ENCODE results near the gene CACNG5. TPM values are rescaled to one million over a fixed set of nuclear protein-coding genes. Genes with fewer than 3 reads are reported as not detected.

CACNG5 gene
- total and polyA plus RNA-seq, 4 donors = not detected

DNA sequence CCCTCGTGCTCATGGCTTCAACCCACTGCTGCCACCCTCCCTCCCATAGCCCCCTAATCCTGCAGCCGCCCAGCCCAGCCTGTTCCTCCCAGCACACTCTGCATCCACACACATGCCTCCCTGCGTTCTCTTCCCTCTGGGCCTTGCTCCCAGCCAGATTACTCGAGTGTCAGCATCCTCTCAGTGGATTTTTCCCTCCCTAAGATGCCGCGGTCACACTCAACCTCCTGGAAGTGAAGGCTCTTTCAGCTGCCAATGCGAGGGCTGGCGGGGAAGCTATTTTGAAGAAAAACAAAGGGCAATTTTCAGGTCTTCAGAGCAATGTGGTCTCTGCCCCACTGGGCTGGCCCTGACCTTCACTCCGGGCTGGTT lies 23.2 kb upstream of the CACNG5 start:
- Histone ChIP-seq H3K4me3 (ENCODE audit: low read depth in 1 of 3, low read length in 3 of 3) (no peak overlapping the region), H3K27ac (ENCODE audit: low read depth in 1 of 2, low read length in 2 of 2) (no peak overlapping the region), H3K27me3 (ENCODE audit: control insufficient read depth in 4 of 4, insufficient read depth in 4 of 4, low read length in 3 of 4) (no peaks in the 10 kb centered on the region), H3K4me1 (ENCODE audit: control insufficient read depth in 4 of 4, insufficient read depth in 4 of 4, low read length in 3 of 4) (no peaks in the 10 kb centered on the region), H3K36me3 (ENCODE audit: control insufficient read depth in 4 of 4, insufficient read depth in 3 of 4, low read depth in 1 of 4, low read length in 3 of 4) (no peaks in the 10 kb centered on the region), H3K9me3 (ENCODE audit: control insufficient read depth in 4 of 4, low read length in 3 of 4) (no peaks in the 10 kb centered on the region), H3K9ac (ENCODE audit: low read depth in 1 of 2, low read length in 2 of 2) (no peak overlapping the region)
- TF ChIP-seq, protein P1, sequence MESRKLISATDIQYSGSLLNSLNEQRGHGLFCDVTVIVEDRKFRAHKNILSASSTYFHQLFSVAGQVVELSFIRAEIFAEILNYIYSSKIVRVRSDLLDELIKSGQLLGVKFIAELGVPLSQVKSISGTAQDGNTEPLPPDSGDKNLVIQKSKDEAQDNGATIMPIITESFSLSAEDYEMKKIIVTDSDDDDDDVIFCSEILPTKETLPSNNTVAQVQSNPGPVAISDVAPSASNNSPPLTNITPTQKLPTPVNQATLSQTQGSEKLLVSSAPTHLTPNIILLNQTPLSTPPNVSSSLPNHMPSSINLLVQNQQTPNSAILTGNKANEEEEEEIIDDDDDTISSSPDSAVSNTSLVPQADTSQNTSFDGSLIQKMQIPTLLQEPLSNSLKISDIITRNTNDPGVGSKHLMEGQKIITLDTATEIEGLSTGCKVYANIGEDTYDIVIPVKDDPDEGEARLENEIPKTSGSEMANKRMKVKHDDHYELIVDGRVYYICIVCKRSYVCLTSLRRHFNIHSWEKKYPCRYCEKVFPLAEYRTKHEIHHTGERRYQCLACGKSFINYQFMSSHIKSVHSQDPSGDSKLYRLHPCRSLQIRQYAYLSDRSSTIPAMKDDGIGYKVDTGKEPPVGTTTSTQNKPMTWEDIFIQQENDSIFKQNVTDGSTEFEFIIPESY (IDR thresholded peaks at IDR 0.05) = no peak
- no peak for TF ChIP-seq GABPA (IDR thresholded peaks at IDR 0.05 in 1 of 2, conservative IDR thresholded peaks at IDR 0.05 in 1 of 2)
- TF ChIP-seq HNF4G (IDR thresholded peaks at IDR 0.05) = no peak
- TF ChIP-seq NR2F2 (IDR thresholded peaks at IDR 0.05) = no peak
- no peak for TF ChIP-seq TAF1 (conservative IDR thresholded peaks at IDR 0.05)
- TF ChIP-seq, protein P2, sequence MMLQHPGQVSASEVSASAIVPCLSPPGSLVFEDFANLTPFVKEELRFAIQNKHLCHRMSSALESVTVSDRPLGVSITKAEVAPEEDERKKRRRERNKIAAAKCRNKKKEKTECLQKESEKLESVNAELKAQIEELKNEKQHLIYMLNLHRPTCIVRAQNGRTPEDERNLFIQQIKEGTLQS (IDR thresholded peaks at IDR 0.05) = no peak
- TF ChIP-seq, protein P3, sequence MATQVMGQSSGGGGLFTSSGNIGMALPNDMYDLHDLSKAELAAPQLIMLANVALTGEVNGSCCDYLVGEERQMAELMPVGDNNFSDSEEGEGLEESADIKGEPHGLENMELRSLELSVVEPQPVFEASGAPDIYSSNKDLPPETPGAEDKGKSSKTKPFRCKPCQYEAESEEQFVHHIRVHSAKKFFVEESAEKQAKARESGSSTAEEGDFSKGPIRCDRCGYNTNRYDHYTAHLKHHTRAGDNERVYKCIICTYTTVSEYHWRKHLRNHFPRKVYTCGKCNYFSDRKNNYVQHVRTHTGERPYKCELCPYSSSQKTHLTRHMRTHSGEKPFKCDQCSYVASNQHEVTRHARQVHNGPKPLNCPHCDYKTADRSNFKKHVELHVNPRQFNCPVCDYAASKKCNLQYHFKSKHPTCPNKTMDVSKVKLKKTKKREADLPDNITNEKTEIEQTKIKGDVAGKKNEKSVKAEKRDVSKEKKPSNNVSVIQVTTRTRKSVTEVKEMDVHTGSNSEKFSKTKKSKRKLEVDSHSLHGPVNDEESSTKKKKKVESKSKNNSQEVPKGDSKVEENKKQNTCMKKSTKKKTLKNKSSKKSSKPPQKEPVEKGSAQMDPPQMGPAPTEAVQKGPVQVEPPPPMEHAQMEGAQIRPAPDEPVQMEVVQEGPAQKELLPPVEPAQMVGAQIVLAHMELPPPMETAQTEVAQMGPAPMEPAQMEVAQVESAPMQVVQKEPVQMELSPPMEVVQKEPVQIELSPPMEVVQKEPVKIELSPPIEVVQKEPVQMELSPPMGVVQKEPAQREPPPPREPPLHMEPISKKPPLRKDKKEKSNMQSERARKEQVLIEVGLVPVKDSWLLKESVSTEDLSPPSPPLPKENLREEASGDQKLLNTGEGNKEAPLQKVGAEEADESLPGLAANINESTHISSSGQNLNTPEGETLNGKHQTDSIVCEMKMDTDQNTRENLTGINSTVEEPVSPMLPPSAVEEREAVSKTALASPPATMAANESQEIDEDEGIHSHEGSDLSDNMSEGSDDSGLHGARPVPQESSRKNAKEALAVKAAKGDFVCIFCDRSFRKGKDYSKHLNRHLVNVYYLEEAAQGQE (IDR thresholded peaks at IDR 0.05) = no peak
- TF ChIP-seq, protein P4, sequence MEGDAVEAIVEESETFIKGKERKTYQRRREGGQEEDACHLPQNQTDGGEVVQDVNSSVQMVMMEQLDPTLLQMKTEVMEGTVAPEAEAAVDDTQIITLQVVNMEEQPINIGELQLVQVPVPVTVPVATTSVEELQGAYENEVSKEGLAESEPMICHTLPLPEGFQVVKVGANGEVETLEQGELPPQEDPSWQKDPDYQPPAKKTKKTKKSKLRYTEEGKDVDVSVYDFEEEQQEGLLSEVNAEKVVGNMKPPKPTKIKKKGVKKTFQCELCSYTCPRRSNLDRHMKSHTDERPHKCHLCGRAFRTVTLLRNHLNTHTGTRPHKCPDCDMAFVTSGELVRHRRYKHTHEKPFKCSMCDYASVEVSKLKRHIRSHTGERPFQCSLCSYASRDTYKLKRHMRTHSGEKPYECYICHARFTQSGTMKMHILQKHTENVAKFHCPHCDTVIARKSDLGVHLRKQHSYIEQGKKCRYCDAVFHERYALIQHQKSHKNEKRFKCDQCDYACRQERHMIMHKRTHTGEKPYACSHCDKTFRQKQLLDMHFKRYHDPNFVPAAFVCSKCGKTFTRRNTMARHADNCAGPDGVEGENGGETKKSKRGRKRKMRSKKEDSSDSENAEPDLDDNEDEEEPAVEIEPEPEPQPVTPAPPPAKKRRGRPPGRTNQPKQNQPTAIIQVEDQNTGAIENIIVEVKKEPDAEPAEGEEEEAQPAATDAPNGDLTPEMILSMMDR (IDR thresholded peaks at IDR 0.05; ENCODE audit: low read depth, low read length, missing input control) = no peak
- TF ChIP-seq RXRA (IDR thresholded peaks at IDR 0.05) = no peak
- TF ChIP-seq FOXA2 (IDR thresholded peaks at IDR 0.05) = no peak
- TF ChIP-seq RAD21 (IDR thresholded peaks at IDR 0.05) = no peak
- no peak for DNase-seq (ENCODE audit: low spot score)
- WGBS = 83% methylated on average over 9 of the region's 9 CpGs

DNA sequence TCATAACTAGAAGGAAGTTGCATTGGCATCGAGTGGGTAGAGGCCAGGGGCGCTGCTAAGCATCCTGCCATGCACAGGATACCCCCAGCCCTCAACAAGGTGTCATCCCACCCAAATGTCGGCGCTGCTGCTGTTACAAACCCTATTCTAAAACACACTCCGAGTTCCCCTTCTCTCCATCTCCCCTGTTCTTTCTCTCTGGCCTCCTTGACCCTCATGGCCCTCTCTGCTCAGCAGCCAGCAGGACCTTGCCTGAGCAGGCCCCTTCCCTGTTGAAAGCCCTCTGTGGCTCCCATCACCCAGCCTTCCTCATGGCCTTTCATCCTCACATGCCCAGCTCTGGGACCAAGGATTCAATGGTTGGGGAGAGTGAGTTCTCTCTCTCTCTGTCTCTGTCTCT lies 22.3 kb upstream of the CACNG5 start:
- Histone ChIP-seq H3K9ac (ENCODE audit: low read depth in 1 of 2, low read length in 2 of 2) (no peak overlapping the region), H3K9me3 (ENCODE audit: control insufficient read depth in 4 of 4, low read length in 3 of 4) (peaks cover 0 to 2% (median 0%) of the 10 kb centered on the region in 4 donors), H3K36me3 (ENCODE audit: control insufficient read depth in 4 of 4, insufficient read depth in 3 of 4, low read depth in 1 of 4, low read length in 3 of 4) (no peaks in the 10 kb centered on the region), H3K4me3 (ENCODE audit: low read depth in 1 of 3, low read length in 3 of 3) (no peak overlapping the region), H3K27me3 (ENCODE audit: control insufficient read depth in 4 of 4, insufficient read depth in 4 of 4, low read length in 3 of 4) (no peaks in the 10 kb centered on the region), H3K27ac (ENCODE audit: low read depth in 1 of 2, low read length in 2 of 2) (no peak overlapping the region), H3K4me1 (ENCODE audit: control insufficient read depth in 4 of 4, insufficient read depth in 4 of 4, low read length in 3 of 4) (no peaks in the 10 kb centered on the region)
- WGBS = 92% methylated on average over 5 of the region's 5 CpGs
- DNase-seq (ENCODE audit: low spot score) = no peak
- TF ChIP-seq FOXA1 (IDR thresholded peaks at IDR 0.05) (no peak), EGR1 (IDR thresholded peaks at IDR 0.05; ENCODE audit: low read depth in 2 of 2) (no peak), GABPA (IDR thresholded peaks at IDR 0.05 in 1 of 2, conservative IDR thresholded peaks at IDR 0.05 in 1 of 2) (no peak), YY1 (IDR thresholded peaks at IDR 0.05) (no peak), HNF4G (IDR thresholded peaks at IDR 0.05) (no peak), RAD21 (IDR thresholded peaks at IDR 0.05) (no peak), RXRA (IDR thresholded peaks at IDR 0.05) (no peak), HNF4A (conservative IDR thresholded peaks at IDR 0.05) (no peak), NR2F2 (IDR thresholded peaks at IDR 0.05) (no peak)
- TF ChIP-seq, protein P3 (IDR thresholded peaks at IDR 0.05) = no peak
- TF ChIP-seq, protein P1 (IDR thresholded peaks at IDR 0.05) = no peak
- TF ChIP-seq, protein P2 (IDR thresholded peaks at IDR 0.05) = no peak
